NOMO-1 (cell line): ENCODE results near the gene ROM1.
A peak's percentile ranks its signal among the peaks of the same experiment; 100 is the strongest.
"Not testable (repeated sequence)": the region's sequence is repeated elsewhere in the genome, so short reads cannot be mapped to it uniquely, and the experiment has no call there.

Experiments used
- DNase-seq, 2 experiments: peaks; one replicate each; lab custom pipeline; 2025; ENCODE audit not compliant: unreplicated experiment in 2 of 2; lab: John Stamatoyannopoulos, UW

The ROM1 gene

GRCh38 chr11:62585356-62585755, 27.7 kb upstream of the ROM1 start:
- not testable (repeated sequence) for DNase-seq

GRCh38 chr11:62588966-62589637, 24.0 kb upstream of the ROM1 start:
- DNase-seq, result no peak

- DNase-seq, result peak; percentile 99
These were observed 21.5 kb upstream of the ROM1 start, which contains the start of gene TUT1 for GRCh38 chr11:62591448-62592145. TUT1 (minus strand) TSS chr11:62591523; CDS start chr11:62591485, 38 bp downstream.

- DNase-seq, result no peak
These were observed 20.8 kb upstream of the ROM1 start for GRCh38 chr11:62592146-62592815.

GRCh38 chr11:62592989-62593421, 20.1 kb upstream of the ROM1 start:
- no peak for DNase-seq

- peak; percentile 79 to 82 for DNase-seq
These were observed 19.5 kb upstream of the ROM1 start for GRCh38 chr11:62593434-62594044.

GRCh38 chr11:62595124-62595523, 17.9 kb upstream of the ROM1 start:
- no peak for DNase-seq

- peak; percentile 95 for DNase-seq
These were observed 13.9 kb upstream of the ROM1 start for GRCh38 chr11:62599069-62599696.

GRCh38 chr11:62599901-62600300, 13.2 kb upstream of the ROM1 start:
- DNase-seq, result no peak

- DNase-seq, result peak in 1 of 2 experiments; percentile 40
These were observed 12.5 kb upstream of the ROM1 start for GRCh38 chr11:62600367-62601121.

GRCh38 chr11:62601122-62601371, 12.0 kb upstream of the ROM1 start:
- DNase-seq, result no peak

- DNase-seq, result peak; percentile 98 to 99
These were observed 11.5 kb upstream of the ROM1 start, which contains the start of gene MTA2 for GRCh38 chr11:62601372-62602140. MTA2 (minus strand) TSS chr11:62601865; CDS start chr11:62601450, 415 bp downstream.

GRCh38 chr11:62602141-62603071, 10.7 kb upstream of the ROM1 start:
- peak; percentile 46 to 75 for DNase-seq

- no peak for DNase-seq
These were observed 10.0 kb upstream of the ROM1 start for GRCh38 chr11:62603072-62603408.

- no peak for DNase-seq
These were observed 9.2 kb upstream of the ROM1 start for GRCh38 chr11:62603776-62604299.

GRCh38 chr11:62604460-62605120, 8.5 kb upstream of the ROM1 start:
- no peak for DNase-seq

- no peak for DNase-seq
These were observed 7.6 kb upstream of the ROM1 start for GRCh38 chr11:62605467-62605866.

GRCh38 chr11:62605902-62606301, 7.2 kb upstream of the ROM1 start:
- no peak for DNase-seq
